ENCODE results near the gene TMEM178B. TPM values are rescaled to one million over a fixed set of nuclear protein-coding genes. Genes with fewer than 3 reads are reported as not detected.

Gene TMEM178B
- total and polyA plus RNA-seq, 9 of the 15 experiments (the other 6 are each of a cell fraction or from before 2014, with no cell fraction given): under 0.01 to 0.03 (median 0.01) TPM; not detected in 5

DNA sequence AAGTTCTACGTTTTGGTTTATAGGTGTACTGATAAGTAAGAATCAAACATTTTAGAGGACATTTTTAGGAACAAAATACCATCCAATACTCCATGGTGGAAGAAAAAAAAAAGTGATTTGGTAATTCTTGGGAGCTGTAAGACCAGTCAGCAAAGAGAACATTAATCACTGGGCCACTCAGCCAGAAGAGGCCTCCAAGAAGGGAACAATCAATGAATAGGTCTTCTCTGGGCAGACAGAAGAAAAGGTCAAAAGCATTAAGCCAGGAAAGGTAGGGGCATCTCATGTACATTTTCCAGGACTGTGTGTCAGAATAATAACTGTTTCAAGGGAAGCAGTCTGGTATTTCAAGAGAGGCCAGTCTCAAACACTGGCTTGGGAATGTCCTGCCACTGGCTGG, 286.9 kb downstream of the TMEM178B start:
- Histone ChIP-seq H3K9me3 (replicated peaks; ENCODE audit: control insufficient read depth, insufficient read depth, low read depth, low read length) (no peaks in the 10 kb centered on the region), H3K36me3 (ENCODE audit: control insufficient read depth, insufficient read depth, low read length) (no peaks in the 10 kb centered on the region), H2AFZ (ENCODE audit: low read depth, low read length) (no peak overlapping the region), H3K79me2 (ENCODE audit: control insufficient read depth, insufficient read depth, low read length) (no peaks in the 10 kb centered on the region), H3K27me3 (ENCODE audit: control insufficient read depth in 2 of 2, insufficient read depth in 2 of 2, low read length in 2 of 2) (peaks cover 4 to 5% of the 10 kb centered on the region in 2 experiments; a peak in 3 of 5 replicates), H3K4me2 (ENCODE audit: insufficient read depth, low read length) (no peak overlapping the region), H3K9ac (ENCODE audit: insufficient read depth in 1 of 2, low read depth in 2 of 2, low read length in 2 of 2) (no peak overlapping the region), H3K9me1 (ENCODE audit: control insufficient read depth, insufficient read depth, low read length) (no peaks in the 10 kb centered on the region), H3K27ac (ENCODE audit: extremely low read depth, low read depth, low read length) (no peak overlapping the region), H4K20me1 (replicated peaks; ENCODE audit: control insufficient read depth, insufficient read depth, low read length) (no peaks in the 10 kb centered on the region), H3K4me3 (no peak overlapping the region), H3K4me1 (replicated peaks in 1 of 2; ENCODE audit: control insufficient read depth in 2 of 2, insufficient read depth in 2 of 2, low read length in 2 of 2) (no peaks in the 10 kb centered on the region)
- intact Hi-C loops (cut with micrococcal nuclease): no loop called here
- FAIRE-seq: no peak
- no peak for DNase-seq (ENCODE audit: extremely low read depth in 1 of 4, low spot score in 3 of 4)
- TF ChIP-seq THRA (IDR thresholded peaks at IDR 0.05) (no peak), CBX5 (IDR thresholded peaks at IDR 0.05; ENCODE audit: borderline replicate concordance, low read depth) (no peak), PCBP1 (IDR thresholded peaks at IDR 0.05; ENCODE audit: low read depth, low read length, poor library complexity, severe bottlenecking) (no peak), NKRF (IDR thresholded peaks at IDR 0.05; ENCODE audit: borderline replicate concordance) (no peak), ZNF23 (CRISPR knock-in tag; IDR thresholded peaks at IDR 0.05) (no peak), GATAD2B (IDR thresholded peaks at IDR 0.05; ENCODE audit: borderline replicate concordance) (no peak), ILK (tag; IDR thresholded peaks at IDR 0.05; ENCODE audit: borderline replicate concordance, low read depth) (no peak), NFXL1 (CRISPR knock-in tag; IDR thresholded peaks at IDR 0.05) (no peak), RBM39 (optimal IDR thresholded peaks at IDR 0.05; ENCODE audit: low read depth, low read length) (no peak), PCBP2 (IDR thresholded peaks at IDR 0.05; ENCODE audit: low read depth, low read length, poor library complexity, severe bottlenecking) (no peak), SRSF3 (IDR thresholded peaks at IDR 0.05; ENCODE audit: insufficient read depth, low read length) (no peak), MIER1 (IDR thresholded peaks at IDR 0.05; ENCODE audit: low read depth) (no peak)
- TF ChIP-seq, protein P1, sequence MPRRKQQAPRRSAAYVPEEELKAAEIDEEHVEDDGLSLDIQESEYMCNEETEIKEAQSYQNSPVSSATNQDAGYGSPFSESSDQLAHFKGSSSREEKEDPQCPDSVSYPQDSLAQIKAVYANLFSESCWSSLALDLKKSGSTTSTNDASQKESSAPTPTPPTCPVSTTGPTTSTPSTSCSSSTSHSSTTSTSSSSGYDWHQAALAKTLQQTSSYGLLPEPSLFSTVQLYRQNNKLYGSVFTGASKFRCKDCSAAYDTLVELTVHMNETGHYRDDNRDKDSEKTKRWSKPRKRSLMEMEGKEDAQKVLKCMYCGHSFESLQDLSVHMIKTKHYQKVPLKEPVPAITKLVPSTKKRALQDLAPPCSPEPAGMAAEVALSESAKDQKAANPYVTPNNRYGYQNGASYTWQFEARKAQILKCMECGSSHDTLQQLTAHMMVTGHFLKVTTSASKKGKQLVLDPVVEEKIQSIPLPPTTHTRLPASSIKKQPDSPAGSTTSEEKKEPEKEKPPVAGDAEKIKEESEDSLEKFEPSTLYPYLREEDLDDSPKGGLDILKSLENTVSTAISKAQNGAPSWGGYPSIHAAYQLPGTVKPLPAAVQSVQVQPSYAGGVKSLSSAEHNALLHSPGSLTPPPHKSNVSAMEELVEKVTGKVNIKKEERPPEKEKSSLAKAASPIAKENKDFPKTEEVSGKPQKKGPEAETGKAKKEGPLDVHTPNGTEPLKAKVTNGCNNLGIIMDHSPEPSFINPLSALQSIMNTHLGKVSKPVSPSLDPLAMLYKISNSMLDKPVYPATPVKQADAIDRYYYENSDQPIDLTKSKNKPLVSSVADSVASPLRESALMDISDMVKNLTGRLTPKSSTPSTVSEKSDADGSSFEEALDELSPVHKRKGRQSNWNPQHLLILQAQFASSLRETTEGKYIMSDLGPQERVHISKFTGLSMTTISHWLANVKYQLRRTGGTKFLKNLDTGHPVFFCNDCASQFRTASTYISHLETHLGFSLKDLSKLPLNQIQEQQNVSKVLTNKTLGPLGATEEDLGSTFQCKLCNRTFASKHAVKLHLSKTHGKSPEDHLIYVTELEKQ (CRISPR knock-in tag; IDR thresholded peaks at IDR 0.05): no peak
- TF ChIP-seq, protein P2, sequence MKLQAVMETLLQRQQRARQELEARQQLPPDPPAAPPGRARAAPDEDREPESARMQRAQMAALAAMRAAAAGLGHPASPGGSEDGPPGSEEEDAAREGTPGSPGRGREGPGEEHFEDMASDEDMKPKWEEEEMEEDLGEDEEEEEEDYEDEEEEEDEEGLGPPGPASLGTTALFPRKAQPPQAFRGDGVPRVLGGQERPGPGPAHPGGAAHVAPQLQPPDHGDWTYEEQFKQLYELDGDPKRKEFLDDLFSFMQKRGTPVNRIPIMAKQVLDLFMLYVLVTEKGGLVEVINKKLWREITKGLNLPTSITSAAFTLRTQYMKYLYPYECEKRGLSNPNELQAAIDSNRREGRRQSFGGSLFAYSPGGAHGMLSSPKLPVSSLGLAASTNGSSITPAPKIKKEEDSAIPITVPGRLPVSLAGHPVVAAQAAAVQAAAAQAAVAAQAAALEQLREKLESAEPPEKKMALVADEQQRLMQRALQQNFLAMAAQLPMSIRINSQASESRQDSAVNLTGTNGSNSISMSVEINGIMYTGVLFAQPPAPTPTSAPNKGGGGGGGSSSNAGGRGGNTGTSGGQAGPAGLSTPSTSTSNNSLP (IDR thresholded peaks at IDR 0.05; ENCODE audit: borderline replicate concordance, low read depth, low read length): no peak
- ChIA-PET CTCF (ENCODE audit: low intra/inter-chr PET ratio) (no interaction called here), POLR2A (no interaction called here)
- 0% methylated on average over 1 of the region's 1 CpG for WGBS (ENCODE audit: insufficient coverage, low coverage, missing lambda C conversion rate)
- ATAC-seq: no peak
- in situ Hi-C loops (cut with MboI): no loop called here
- BruUV-seq (replicated peaks): no TSS peak
